Measurements from ENCODE around the gene MYOD1.

DNA sequence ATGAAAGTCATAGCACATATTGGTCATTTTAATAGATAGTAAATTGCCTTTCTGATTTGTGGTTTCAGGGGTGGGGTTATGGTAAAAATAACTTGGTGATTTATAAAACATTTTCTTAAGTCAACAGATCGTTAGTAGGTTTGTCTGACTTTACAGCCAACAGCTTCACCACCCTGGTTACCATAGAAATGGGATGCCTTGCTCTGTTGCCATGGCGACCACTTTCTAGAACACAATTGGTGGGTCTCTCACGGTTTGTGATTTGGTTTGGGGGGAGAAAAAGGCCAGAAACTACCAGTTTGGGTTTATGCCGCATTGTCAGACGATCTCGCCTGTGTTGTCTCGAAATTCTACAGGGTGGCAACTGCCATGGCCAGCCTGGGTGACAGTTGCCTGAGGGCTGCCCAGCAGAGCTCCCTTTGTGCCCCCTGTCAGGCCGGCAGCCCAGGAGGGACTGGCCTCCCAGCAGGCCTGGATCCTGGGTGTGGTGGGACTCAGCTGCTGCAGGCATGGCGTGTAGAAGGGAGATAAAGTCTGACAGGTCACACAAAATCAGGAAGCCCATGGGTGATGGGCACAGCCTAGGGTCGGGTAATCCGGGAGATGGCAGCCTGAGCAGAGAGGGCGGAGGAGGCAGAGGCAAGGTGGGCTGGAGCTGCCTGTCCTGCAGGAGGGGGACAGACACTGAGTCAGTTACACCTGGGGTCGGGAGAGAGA, 46.1 kb downstream of the MYOD1 start:
- TF ChIP-seq, protein P1, sequence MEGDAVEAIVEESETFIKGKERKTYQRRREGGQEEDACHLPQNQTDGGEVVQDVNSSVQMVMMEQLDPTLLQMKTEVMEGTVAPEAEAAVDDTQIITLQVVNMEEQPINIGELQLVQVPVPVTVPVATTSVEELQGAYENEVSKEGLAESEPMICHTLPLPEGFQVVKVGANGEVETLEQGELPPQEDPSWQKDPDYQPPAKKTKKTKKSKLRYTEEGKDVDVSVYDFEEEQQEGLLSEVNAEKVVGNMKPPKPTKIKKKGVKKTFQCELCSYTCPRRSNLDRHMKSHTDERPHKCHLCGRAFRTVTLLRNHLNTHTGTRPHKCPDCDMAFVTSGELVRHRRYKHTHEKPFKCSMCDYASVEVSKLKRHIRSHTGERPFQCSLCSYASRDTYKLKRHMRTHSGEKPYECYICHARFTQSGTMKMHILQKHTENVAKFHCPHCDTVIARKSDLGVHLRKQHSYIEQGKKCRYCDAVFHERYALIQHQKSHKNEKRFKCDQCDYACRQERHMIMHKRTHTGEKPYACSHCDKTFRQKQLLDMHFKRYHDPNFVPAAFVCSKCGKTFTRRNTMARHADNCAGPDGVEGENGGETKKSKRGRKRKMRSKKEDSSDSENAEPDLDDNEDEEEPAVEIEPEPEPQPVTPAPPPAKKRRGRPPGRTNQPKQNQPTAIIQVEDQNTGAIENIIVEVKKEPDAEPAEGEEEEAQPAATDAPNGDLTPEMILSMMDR (IDR thresholded peaks at IDR 0.05): no peak
- TF ChIP-seq EZH2phosphoT487 (IDR thresholded peaks at IDR 0.05): no peak
- no peak for TF ChIP-seq EZH2 (IDR thresholded peaks at IDR 0.05)
